ENCODE measurements around the gene GRM8. TPM values are rescaled to one million over a fixed set of nuclear protein-coding genes. Genes with fewer than 3 reads are reported as not detected.

The GRM8 gene
- total and polyA plus RNA-seq, 10 of the 15 experiments (the other 5 are each of a cell fraction or from before 2014, with no cell fraction given), result 0.33 to 7.1 (median 0.45) TPM; not detected in 2

- H3K4me3 ChIP-seq, result no peak overlapping the region
- ATAC-seq (no peak), DNase-seq (ENCODE audit: low read depth, low spot score) (no peak), FAIRE-seq (no peak)
- H3K9me3 ChIP-seq (replicated peaks; ENCODE audit: control insufficient read depth, insufficient read depth, low read length), result no peaks in the 10 kb centered on the region
- H3K27ac ChIP-seq (ENCODE audit: control insufficient read depth, insufficient read depth), result no peak overlapping the region
- ChIA-PET CTCF (interaction anchor here (1.2 kb wide), 1 partner anchor 77 kb away, joined by 3 read pairs; no protein-coding TSS in a partner anchor), SMC1A (ENCODE audit: uncharacterized antibody, unreplicated experiment) (no interaction called here), RAD21 (ENCODE audit: unreplicated experiment) (no interaction called here), POLR2A (no interaction called here)
- no peaks in the 10 kb centered on the region for H3K27me3 ChIP-seq (replicated peaks in 1 of 2; ENCODE audit: control insufficient read depth in 2 of 2, insufficient read depth in 2 of 2, low read length in 1 of 2)
- H3K4me1 ChIP-seq (ENCODE audit: control insufficient read depth, insufficient read depth, low read length), result no peaks in the 10 kb centered on the region
- in situ Hi-C loops (cut with MboI), result no loop called here
- BruUV-seq (replicated peaks), result no TSS peak
- intact Hi-C loops (cut with micrococcal nuclease; ENCODE audit: unreplicated experiment), result no loop called here
- no peak overlapping the region for H3K9ac ChIP-seq (ENCODE audit: control insufficient read depth, insufficient read depth, low read length)
- no peaks in the 10 kb centered on the region for H3K79me2 ChIP-seq (ENCODE audit: control insufficient read depth, insufficient read depth, low read length)
- H2AFZ ChIP-seq (ENCODE audit: control insufficient read depth, low read depth, low read length), result no peak overlapping the region
- H3K4me2 ChIP-seq (ENCODE audit: control insufficient read depth, insufficient read depth), result no peak overlapping the region
- no peaks in the 10 kb centered on the region for H3K36me3 ChIP-seq (ENCODE audit: control insufficient read depth in 2 of 2, insufficient read depth in 2 of 2, low read length in 1 of 2)
- 64% methylated on average over 4 of the region's 4 CpGs for WGBS (ENCODE audit: insufficient coverage, insufficient replicate concordance, low lambda C conversion rate, missing lambda C conversion rate)
- no peaks in the 10 kb centered on the region for H4K20me1 ChIP-seq (ENCODE audit: control insufficient read depth, insufficient read depth)
- TF ChIP-seq BACH1 (IDR thresholded peaks at IDR 0.05; ENCODE audit: borderline replicate concordance) (no peak), MTA3 (IDR thresholded peaks at IDR 0.05; ENCODE audit: borderline replicate concordance, low read length) (no peak), SIX5 (IDR thresholded peaks at IDR 0.05; ENCODE audit: low read depth, low read length, severe bottlenecking) (no peak), ZZZ3 (IDR thresholded peaks at IDR 0.05; ENCODE audit: control insufficient read depth, insufficient read length, low read depth) (no peak), KLF5 (IDR thresholded peaks at IDR 0.05; ENCODE audit: partially characterized antibody) (no peak), NKRF (conservative IDR thresholded peaks at IDR 0.05) (no peak), NR2C1 (IDR thresholded peaks at IDR 0.05) (no peak), REST (IDR thresholded peaks at IDR 0.05; ENCODE audit: low read depth, low read length) (no peak), MXI1 (IDR thresholded peaks at IDR 0.05; ENCODE audit: low read depth, low read length) (no peak), ATF3 (IDR thresholded peaks at IDR 0.05; ENCODE audit: borderline replicate concordance, extremely low read depth, low read depth, low read length) (no peak), ZBTB40 (IDR thresholded peaks at IDR 0.05; ENCODE audit: borderline replicate concordance) (no peak), ZNF274 (IDR thresholded peaks at IDR 0.05; ENCODE audit: insufficient read depth, insufficient read length) (no peak), EZH2 (IDR thresholded peaks at IDR 0.05; ENCODE audit: borderline replicate concordance, control insufficient read depth, low read depth, low read length) (no peak), RAD21 (IDR thresholded peaks at IDR 0.05; ENCODE audit: insufficient read depth, low read depth, low read length) (no peak)
These were observed 371.4 kb downstream of the GRM8 start for GRCh38 chr7:126881315-126881714.

All from GM12878 (cell line).